SJCRH30 (cell line): ENCODE results near the gene ANGEL1. TPM values are rescaled to one million over a fixed set of nuclear protein-coding genes. Genes with fewer than 3 reads are reported as not detected.

Experiments used
- DNase-seq, 2 experiments: peaks; one replicate each; pipeline ENCODE4 v3.0.0-alpha.2; 2015 to 2020
- H3K27ac ChIP-seq: fragments of 250-450 bp; sonication (Bioruptor Pico); 2 replicates; pipeline ENCODE4 v1.5.1; 2020; ENCODE audit warnings: mild to moderate bottlenecking, moderate library complexity
- H3K27me3 ChIP-seq: fragments of 250-450 bp; sonication (Bioruptor Pico); 2 replicates; pipeline ENCODE4 v1.5.1; 2020; ENCODE audit warnings: mild to moderate bottlenecking, moderate library complexity
- H3K36me3 ChIP-seq: fragments of 250-450 bp; sonication (Bioruptor Pico); 2 replicates; pipeline ENCODE4 v1.5.1; 2020; ENCODE audit warnings: mild to moderate bottlenecking, moderate library complexity
- H3K4me1 ChIP-seq: fragments of 250-450 bp; sonication (Bioruptor Pico); 2 replicates; pipeline ENCODE4 v1.5.1; 2020; ENCODE audit warnings: mild to moderate bottlenecking, moderate library complexity
- H3K4me3 ChIP-seq: fragments of 250-450 bp; sonication (Bioruptor Pico); 2 replicates; pipeline ENCODE4 v1.5.1; 2020; ENCODE audit warnings: mild to moderate bottlenecking, moderate library complexity
- H3K9me3 ChIP-seq: fragments of 250-450 bp; sonication (Bioruptor Pico); replicated peaks from 2 replicates; pipeline ENCODE4 v1.5.1; 2020; ENCODE audit warnings: mild to moderate bottlenecking, moderate library complexity
- total RNA-seq: library from RNA; depleted of rRNA; stranded (reverse); fragments of >200 nt; shearing (Covaris generic); gene quantifications from 2 replicates; pipeline ENCODE4 v1.2.3, GENCODE V29; 2014; rRNA removed

ANGEL1 gene
- total RNA-seq, 1 experiment from 2014 or later, result 18.3 TPM

DNA sequence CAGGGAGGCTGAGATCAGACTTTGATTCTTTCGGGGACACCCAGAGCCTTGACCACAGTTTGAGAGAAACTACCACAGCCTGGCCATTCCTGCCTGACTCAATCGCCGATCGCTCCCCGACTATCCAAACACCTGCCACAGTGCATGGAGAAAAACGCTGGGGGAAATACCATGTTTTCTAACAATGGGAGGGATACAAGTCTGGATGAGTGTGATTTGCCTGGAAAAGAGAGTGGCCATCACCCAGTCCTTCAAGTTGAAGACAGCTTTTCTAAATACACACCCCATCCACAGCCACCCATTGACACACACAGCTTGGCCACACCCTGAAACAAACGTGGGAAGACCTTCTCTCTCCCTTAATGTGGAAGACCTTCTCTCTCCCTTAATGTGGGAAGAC lies 58.1 kb downstream of the ANGEL1 start:
- Histone ChIP-seq H3K36me3 (no peaks in the 10 kb centered on the region), H3K4me1 (no peaks in the 10 kb centered on the region), H3K4me3 (no peak overlapping the region), H3K27me3 (no peaks in the 10 kb centered on the region; the same call in 1 of the 2 replicates), H3K9me3 (no peaks in the 10 kb centered on the region), H3K27ac (no peak overlapping the region)
- no peak for DNase-seq

GRCh38 chr14:76753541-76754198 lies 59.0 kb downstream of the ANGEL1 start:
- DNase-seq, result no peak
- Histone ChIP-seq H3K9me3 (no peaks in the 10 kb centered on the region), H3K4me1 (no peaks in the 10 kb centered on the region), H3K36me3 (no peaks in the 10 kb centered on the region), H3K27ac (no peak overlapping the region), H3K4me3 (no peak overlapping the region), H3K27me3 (no peaks in the 10 kb centered on the region)

- DNase-seq, result no peak
These were observed 59.9 kb downstream of the ANGEL1 start for GRCh38 chr14:76752744-76753143.

DNA sequence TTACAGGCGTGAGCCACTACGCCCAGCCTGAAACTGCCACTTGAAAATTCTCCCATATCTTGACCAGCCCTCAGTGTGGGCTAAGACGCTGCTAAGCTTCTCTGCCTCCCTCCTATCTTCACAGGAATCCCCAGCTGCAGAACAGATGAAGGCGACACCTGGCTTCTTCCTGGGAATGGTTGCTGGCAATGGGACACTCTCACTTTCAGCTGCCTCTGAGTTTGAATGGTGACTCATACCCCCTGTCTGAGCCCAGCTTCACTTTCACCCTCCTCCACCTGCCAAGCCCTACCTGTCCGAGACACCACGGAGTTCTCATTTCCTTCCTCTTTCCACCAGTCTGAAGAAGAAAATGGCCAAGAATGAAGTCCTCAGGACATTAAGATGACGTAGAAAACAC lies 69.7 kb downstream of the ANGEL1 start:
- no peaks in the 10 kb centered on the region for H3K9me3 ChIP-seq
- no peaks in the 10 kb centered on the region for H3K4me1 ChIP-seq
- DNase-seq, result peak in 1 of 2 experiments; percentile 23
- H3K27ac ChIP-seq, result no peak overlapping the region
- no peak overlapping the region for H3K4me3 ChIP-seq
- H3K27me3 ChIP-seq, result no peaks in the 10 kb centered on the region
- H3K36me3 ChIP-seq, result no peaks in the 10 kb centered on the region

More at GRCh38 chr14:76752744-76753143, 59.9 kb downstream of the ANGEL1 start:
- H3K4me3 ChIP-seq, result no peak overlapping the region
- no peaks in the 10 kb centered on the region for H3K9me3 ChIP-seq
- no peak overlapping the region for H3K27ac ChIP-seq
- no peaks in the 10 kb centered on the region for H3K27me3 ChIP-seq
- no peaks in the 10 kb centered on the region for H3K36me3 ChIP-seq
- no peaks in the 10 kb centered on the region for H3K4me1 ChIP-seq

DNA sequence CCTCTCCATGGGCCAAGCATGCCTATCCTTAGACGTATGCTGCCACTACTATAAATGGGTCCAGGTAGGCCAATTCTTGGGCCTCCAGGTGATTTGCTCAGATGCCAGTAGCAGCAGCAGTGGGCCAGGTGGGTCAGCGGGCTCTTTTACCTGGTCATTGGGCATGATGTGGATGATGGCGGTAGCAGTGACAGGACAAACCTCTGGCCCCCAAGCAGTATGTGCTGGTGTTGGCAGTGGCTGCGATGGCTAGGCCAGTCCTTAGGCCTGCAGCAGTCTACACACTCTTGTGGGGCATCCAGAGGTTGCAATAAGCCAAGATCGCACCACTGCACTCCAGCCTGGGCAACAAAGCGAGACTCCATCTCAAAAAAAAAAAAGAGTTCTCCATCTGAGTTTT lies 70.5 kb downstream of the ANGEL1 start:
- H3K27me3 ChIP-seq, result no peaks in the 10 kb centered on the region
- H3K4me1 ChIP-seq, result no peaks in the 10 kb centered on the region
- no peak overlapping the region for H3K4me3 ChIP-seq
- no peaks in the 10 kb centered on the region for H3K36me3 ChIP-seq
- H3K9me3 ChIP-seq, result no peaks in the 10 kb centered on the region
- DNase-seq, result no peak
- H3K27ac ChIP-seq, result no peak overlapping the region

DNA sequence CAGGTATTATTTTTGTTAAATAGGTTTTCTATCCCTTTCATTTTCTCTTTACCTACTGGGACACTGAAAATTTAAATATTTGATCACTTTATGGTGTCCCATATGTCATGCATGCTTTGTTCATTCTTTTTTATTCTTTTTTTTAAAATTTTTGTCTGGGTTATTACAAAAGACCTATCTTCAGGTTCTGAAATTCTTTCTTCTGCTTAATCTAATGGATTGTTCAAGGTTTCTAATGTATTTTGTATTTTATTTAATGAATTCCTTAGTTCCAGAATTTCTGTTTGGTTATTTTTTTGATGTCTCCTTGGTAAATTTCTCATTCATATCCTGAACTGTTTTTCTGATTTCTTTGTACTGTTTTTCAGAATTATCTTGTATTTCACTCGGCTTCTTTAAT lies 71.6 kb downstream of the ANGEL1 start:
- no peak for DNase-seq
- Histone ChIP-seq H3K9me3 (no peaks in the 10 kb centered on the region), H3K27ac (no peak overlapping the region), H3K4me3 (no peak overlapping the region), H3K36me3 (no peaks in the 10 kb centered on the region), H3K4me1 (no peaks in the 10 kb centered on the region), H3K27me3 (no peaks in the 10 kb centered on the region)

Other genes starting within 250 kb of the ANGEL1 start
- gene VASH1, start 51.4 kb downstream of the ANGEL1 start, total RNA-seq, result 11.1 and 11.5 TPM in 2 replicates
- not detected in 2 replicates for gene LRRC74A, start 13.5 kb upstream of the ANGEL1 start, total RNA-seq
- gene IRF2BPL, start 215.8 kb upstream of the ANGEL1 start, total RNA-seq, result 21.7 and 23.5 TPM in 2 replicates